ENCODE measurements around the gene FGA.

FGA gene

GRCh38 chr4:154591890-154592289 lies 1.3 kb upstream of the FGA start:
- Histone ChIP-seq H3K4me3 (no peak overlapping the region), H3K36me3 (no peaks in the 10 kb centered on the region), H3K4me1 (no peaks in the 10 kb centered on the region), H3K27me3 (peaks cover 0 to 7% of the 10 kb centered on the region in 2 donors), H3K27ac (no peak overlapping the region), H3K9me3 (no peaks in the 10 kb centered on the region)
- TF ChIP-seq CTCF (IDR thresholded peaks at IDR 0.05), result no peak
- DNase-seq, result no peak
- intact Hi-C loops (cut with DNase I; ENCODE audit: low total_unique reads), result no loop called here

- H3K27ac ChIP-seq, result no peak overlapping the region
- no peak for TF ChIP-seq CTCF (IDR thresholded peaks at IDR 0.05)
- intact Hi-C loops (cut with DNase I; ENCODE audit: low total_unique reads), result no loop called here
- H3K4me1 ChIP-seq, result no peaks in the 10 kb centered on the region
- no peaks in the 10 kb centered on the region for H3K36me3 ChIP-seq
- no peak overlapping the region for H3K4me3 ChIP-seq
- DNase-seq, result no peak
- H3K9me3 ChIP-seq, result no peaks in the 10 kb centered on the region
- peaks cover 0 to 7% of the 10 kb centered on the region in 2 donors for H3K27me3 ChIP-seq
Measured at GRCh38 chr4:154589296-154590197, 995 bp downstream of the FGA start.

GRCh38 chr4:154588198-154588597 lies 2.3 kb downstream of the FGA start:
- Histone ChIP-seq H3K9me3 (no peaks in the 10 kb centered on the region), H3K4me3 (no peak overlapping the region), H3K36me3 (no peaks in the 10 kb centered on the region), H3K4me1 (no peaks in the 10 kb centered on the region), H3K27me3 (peaks cover 0 to 7% of the 10 kb centered on the region in 2 donors), H3K27ac (no peak overlapping the region)
- TF ChIP-seq CTCF (IDR thresholded peaks at IDR 0.05), result no peak
- no peak for DNase-seq
- intact Hi-C loops (cut with DNase I; ENCODE audit: low total_unique reads), result no loop called here

- Histone ChIP-seq H3K4me1 (no peaks in the 10 kb centered on the region), H3K27me3 (peaks cover 0 to 7% of the 10 kb centered on the region in 2 donors), H3K9me3 (no peaks in the 10 kb centered on the region), H3K36me3 (no peaks in the 10 kb centered on the region), H3K4me3 (no peak overlapping the region), H3K27ac (no peak overlapping the region)
- intact Hi-C loops (cut with DNase I; ENCODE audit: low total_unique reads), result no loop called here
- DNase-seq, result no peak
- no peak for TF ChIP-seq CTCF (IDR thresholded peaks at IDR 0.05)
Measured at GRCh38 chr4:154586296-154587033, 4.1 kb downstream of the FGA start.

- no peaks in the 10 kb centered on the region for H3K36me3 ChIP-seq
- H3K4me3 ChIP-seq, result no peak overlapping the region
- H3K9me3 ChIP-seq, result no peaks in the 10 kb centered on the region
- intact Hi-C loops (cut with DNase I; ENCODE audit: low total_unique reads), result no loop called here
- H3K27me3 ChIP-seq, result peaks cover 0 to 2% of the 10 kb centered on the region in 2 donors
- no peak for DNase-seq
- TF ChIP-seq CTCF (IDR thresholded peaks at IDR 0.05), result no peak
- no peak overlapping the region for H3K27ac ChIP-seq
- H3K4me1 ChIP-seq, result no peaks in the 10 kb centered on the region
Measured at GRCh38 chr4:154585369-154586018, 5.0 kb downstream of the FGA start.
